HG02840 (cell line): ENCODE results near the gene IL1RAPL2.
"Not testable (repeated sequence)": the region's sequence is repeated elsewhere in the genome, so short reads cannot be mapped to it uniquely, and the experiment has no call there.

ENCODE experiments used
- ATAC-seq: cut with Tn5 transposase; IDR thresholded peaks from one replicate; pipeline ENCODE4 v1.9.1; 2021; ENCODE audit warnings: mild to moderate bottlenecking, moderate library complexity, moderate number of reproducible peaks; ENCODE audit not compliant: unreplicated experiment, low FRiP score

Gene IL1RAPL2

DNA sequence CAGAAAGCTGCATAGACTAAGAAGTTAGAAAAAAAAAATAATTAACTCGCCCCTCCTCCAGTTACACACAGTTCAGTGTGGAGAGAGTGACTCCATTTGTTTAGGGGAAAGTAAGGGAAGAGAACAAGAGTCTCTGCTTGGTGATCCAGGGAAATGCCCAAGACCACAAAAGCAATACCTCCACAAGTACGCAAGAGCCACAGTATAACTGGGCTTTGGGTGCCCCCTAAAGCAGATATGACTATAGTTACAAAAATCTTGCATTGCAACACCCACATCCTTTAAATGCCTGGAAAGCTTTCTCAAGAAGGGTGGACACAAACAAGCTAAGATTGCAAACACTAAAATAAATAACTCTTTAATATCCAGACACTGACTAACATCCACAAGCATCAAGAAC is 1092.1 kb downstream of the IL1RAPL2 start:
- ATAC-seq: no peak

DNA sequence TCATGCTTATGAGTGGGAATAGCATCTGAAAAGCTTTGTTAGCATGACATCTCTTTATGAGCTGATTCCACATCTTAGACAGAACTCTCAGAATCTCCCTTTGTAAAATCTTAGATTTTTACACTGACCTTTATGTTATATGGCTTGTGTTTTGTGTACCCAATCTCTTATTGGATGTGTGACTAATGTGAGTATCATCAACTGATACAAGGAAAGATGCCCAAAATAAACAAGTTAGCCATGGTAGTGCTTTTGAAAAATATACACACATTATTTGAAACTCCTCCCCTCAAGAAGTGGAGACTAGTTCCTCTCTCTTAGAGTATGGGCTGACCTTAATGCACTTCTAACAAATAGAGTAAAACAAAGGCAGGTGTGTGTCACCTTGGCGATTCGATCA is 1096.2 kb downstream of the IL1RAPL2 start:
- no peak for ATAC-seq

DNA sequence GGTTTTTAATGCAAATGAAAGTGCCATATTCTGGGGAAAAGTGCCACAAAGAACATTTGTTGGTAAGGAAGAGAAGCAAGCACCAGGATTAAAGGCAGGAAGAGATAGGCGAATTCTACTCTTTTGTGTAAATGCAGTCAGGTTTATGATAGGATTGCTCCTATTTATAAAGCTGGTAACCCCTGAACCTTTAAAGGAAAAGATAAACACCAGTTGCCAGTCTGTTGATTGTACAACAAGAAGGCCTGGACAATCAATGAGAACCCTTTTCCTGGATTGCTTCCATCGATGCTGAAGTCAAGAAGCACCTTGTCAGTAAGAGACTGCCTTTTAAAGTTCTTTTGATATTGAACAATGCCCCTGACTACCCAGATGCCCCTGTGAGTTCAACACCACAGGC is 1098.2 kb downstream of the IL1RAPL2 start:
- no peak for ATAC-seq

DNA sequence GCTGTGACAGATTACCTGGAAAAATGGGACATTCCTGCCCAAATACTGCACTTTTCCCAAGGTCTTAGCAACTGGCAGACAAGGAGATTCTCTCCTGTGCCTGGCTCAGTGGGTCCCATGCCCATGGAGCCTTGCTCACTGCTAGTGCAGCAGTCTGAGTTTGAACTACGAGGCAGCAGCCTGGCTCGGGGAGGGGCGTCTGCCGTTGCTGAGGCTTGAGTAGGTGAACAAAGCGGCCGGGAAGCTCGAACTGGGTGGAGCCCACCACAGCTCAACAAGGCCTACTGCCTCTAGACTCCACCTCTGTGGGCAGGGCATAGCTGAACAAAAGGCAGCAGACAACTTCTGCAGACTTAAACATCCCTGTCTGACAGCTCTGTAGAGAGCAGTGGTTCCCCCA is 1118.3 kb downstream of the IL1RAPL2 start:
- ATAC-seq: not testable (repeated sequence)

DNA sequence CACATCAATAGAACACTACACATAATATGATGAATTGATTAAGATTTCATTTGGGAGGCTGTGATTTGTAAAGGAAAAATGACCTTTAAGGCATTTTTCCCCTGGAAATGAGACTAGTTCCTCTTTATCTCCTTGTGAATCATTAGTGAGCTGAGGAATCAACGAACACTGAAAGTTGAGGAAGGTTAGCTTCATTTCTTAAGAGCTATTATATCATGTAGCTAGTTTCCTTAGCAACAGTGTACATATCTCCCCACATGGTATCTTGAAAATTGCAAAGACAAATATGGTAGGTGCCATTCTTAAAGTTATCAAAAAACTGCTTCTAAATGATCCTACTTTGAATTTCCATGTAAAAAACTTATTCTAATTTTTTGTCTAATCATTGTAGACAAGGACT is 1128.8 kb downstream of the IL1RAPL2 start:
- no peak for ATAC-seq

DNA sequence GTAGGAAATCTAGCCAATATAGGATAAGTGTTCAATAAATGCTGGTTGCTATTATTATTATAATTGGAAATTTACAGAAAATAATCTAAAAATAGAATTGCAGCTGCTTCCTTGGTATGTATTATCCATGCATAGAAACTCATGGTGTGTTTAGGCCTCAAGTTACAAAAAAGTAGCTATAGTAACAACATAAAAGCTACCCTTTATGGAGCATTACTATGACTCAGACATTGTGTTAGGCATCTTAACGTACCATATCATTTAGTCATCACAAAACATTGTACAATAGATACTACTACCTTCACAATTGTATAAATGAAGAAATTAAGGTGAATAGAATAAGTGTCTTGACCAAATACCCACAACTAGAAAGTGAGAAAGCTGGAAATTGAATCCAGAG is 1129.5 kb downstream of the IL1RAPL2 start:
- no peak for ATAC-seq

DNA sequence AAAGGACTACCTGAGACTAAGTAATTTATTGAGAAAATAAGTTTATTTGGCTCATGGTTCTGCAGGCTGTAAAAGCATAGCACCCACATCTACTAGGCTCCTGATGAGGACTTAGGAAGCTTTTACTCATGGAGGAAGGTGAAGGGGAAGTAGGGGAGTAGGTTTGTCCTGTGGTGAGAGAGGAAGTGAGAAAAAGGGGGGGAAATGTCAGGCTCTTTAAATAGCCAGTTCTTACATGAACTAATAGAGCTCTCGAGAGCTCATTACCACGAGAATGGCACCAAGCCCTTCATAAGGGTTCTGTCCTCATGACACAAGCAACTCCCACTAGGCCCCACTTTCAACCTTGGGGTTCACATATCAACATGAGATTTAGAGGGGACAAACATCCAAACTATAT is 1130.9 kb downstream of the IL1RAPL2 start:
- ATAC-seq: no peak

DNA sequence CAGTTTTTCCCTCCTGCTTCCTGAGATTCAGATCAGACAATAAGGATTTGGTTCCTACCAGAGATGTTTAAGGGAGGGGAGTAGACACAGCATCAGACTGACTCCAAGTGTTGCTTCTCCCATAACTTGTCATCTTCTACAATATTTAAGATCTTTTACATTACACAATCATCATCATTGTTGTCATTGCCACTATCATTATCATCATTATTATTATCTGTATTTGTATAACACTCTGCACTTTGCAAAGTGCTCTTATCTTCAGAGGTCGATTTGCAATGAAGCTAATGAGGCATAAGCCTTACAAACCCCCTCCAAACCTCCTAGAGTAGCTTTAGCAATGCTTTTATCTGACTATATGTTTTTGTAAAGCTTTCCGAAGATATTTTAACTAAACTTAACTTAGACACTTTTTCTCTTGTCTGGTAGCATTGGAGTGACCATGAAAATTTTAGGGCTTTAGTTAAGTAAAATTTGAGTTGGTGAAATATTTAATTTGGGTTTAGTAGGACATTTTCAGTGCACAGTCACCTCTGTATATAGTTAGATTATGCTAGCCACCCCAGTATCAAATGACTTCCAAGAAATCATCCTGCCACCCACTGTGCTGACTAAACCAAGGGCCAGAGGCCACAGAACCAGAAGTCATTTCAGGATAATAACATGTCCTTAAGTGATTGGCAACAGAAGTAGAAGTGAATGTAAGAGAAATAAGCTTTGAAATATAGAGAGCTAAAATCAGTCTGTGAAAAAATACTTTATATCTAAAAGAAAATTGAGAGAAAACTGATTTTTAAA is 1132.2 kb downstream of the IL1RAPL2 start:
- ATAC-seq: no peak

DNA sequence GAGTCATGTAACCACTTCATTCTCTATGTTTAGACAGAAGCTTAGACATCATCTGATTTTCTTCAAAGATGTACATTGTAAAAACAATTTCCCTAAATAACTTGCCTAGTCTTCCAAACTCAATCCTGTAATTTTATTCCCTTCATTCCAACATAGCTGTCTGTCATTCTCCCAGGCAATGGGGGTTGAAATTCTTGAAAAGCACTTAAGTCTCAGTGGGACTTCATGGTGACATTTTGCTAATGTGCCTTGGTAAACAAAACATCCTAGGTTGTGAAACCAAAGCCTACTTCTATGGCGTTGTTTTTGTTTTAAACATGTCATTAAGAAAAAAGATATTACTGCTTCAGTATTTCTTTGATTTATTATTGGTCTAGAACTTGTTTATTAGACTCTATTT is 1134.3 kb downstream of the IL1RAPL2 start:
- ATAC-seq: no peak

DNA sequence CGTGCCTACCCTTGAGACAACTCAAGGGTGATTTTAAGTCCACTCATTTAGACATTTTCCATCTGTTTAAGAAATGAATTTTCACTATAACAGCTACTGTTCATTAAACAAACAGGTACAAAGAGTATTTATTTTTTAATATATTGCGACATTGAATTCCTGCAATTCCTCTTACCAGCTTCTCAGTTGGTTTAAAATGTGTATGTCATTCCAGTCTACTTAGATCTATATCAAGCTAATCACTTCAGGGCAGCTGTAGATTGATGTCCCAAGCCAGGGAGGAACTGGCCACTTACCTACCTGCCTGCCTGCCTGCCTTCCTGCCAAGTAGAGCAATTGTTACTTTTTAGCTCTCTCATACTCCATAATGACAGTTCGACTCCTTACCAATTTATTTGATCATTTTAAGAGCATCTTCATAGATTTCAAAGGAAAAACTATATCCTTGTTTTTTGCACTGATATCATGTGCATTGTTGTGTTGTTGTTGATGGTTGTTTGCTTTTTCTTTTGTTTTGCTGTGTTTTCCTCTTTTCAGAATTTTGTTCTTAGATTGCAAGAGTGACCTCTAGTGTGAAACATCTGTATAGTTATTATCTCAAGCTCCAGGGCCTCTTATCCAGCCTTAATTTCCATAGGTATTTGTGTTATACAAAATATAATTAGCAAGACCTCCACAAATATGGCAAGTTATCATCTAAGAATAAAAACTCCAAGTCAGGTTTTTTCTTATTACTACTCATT is 1135.5 kb downstream of the IL1RAPL2 start:
- no peak for ATAC-seq

DNA sequence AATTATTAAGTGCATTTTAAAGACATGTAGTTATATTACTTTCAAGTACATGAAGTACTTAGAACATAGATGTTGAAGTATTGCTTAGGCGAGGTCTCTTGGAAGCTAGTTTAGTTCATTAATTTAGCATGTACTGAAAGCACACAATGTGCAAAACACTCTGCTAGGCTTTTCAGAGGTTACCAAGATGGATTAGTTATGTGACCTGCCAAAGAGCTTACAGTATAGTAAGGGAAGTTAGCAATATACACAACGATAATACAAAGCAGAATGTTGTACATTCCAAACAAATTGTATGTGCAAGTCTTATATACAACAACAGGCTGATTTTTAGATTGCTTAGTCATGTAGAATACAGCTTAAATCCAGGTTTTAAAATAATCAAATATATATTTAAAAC is 1137.9 kb downstream of the IL1RAPL2 start:
- no peak for ATAC-seq

DNA sequence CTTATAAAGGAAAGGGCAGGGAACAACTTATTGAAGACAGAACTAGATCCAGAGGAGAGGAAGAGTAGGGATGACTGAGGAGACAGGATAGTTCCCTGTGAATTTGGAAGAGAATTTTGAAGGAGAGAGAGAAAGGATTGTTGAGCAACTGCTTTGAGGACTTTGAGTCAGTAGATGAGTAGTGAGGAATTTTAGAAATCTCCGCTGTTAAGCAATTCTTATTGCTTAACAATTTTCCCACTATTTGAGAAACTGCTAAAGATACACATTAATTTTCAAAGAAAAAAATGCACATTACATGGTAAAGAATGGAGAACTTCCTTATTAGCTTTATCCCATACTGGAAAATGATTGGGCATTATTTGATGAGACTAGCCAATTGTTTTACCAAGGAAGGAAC is 1140.0 kb downstream of the IL1RAPL2 start:
- no peak for ATAC-seq

DNA sequence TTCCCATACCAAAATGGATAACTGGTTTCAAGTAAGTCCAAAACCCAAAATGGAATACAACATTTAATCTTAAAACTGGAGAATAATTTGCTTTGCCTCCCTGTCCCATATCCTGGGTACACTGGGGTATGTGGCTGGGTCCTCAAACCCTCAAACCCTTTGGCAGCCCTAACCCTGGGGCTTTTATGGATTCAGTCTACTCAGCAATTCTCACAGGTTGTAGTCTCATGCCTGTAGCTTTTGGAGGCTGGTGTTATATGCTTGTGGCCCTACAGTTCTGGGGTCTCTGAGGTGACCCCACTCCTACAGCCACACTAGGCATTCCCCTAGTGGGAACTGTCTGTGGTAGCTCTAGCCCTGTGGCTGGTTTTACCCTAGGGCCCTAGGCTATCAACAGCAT is 1145.8 kb downstream of the IL1RAPL2 start:
- no peak for ATAC-seq

DNA sequence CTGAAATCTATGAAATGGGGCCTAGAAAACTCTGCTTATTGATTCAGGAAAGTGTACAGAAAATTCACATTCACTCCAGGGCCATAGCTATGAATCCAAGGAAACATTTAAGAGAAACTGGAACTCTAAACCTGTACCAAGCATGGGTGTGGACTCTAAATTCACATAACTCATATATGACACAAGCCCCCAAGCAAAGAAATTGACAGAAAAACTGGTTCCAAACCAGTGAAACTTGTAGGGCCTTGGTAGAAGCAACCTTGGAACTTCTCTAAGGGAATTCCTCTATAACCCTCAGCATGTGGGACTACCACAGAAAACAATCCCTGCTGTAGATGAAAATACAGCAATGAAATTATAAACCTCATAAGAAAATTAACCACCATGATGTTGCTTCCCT is 1149.7 kb downstream of the IL1RAPL2 start:
- no peak for ATAC-seq

DNA sequence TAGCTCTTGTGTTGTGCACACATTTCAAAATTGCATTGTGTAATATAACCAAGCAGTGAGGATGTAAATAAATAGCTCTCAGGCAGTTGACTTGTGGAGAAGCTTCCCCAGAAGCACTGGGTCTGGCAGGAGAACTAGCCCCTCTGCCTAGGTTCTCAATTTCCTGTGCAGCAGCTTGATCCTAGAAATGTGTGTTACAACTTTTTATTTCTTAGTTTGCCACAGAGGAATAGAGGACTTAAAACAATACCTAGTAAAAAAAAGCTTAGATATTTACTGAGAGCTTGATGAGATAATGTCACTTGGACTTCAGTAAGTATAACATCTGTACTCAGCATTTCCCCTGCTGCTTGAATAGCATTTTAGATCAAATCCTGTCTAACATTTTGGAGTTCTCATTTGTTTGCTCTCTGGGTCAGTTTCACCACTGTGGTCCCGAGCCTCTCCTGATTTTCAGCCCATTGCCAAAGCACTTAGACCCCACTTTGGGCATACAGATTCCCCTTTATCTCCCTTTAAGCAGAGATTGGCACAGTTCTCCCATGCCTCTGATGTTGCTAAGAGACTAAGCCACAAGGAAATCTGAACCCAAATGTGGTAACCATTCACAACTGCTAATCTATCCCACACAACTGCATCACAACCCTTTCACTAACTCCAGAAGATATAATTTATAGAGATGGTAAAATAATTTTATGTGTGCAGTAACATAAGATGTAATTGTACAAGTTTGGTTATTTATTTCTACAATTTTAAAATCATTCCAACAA is 1158.2 kb downstream of the IL1RAPL2 start:
- ATAC-seq: no peak

DNA sequence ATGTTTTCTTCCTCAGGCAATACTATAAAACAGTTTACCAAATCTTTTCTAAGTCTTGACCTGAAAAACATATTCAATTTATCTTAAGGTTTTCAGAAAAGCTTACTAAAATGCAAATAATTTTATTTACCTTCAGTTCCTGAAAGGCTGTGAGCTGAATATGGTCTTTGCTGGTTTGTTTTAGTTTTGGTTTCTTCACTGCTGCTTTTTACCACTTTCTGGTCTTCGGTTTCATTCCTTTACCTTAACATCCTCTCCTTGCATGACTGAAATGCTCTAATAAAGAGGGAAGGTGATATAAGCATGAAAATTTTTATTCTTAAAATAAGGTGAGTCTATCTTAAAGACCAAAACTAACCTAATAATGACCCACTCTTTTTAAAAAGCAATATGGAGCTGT is 1159.2 kb downstream of the IL1RAPL2 start:
- peak; percentile 58 for ATAC-seq

DNA sequence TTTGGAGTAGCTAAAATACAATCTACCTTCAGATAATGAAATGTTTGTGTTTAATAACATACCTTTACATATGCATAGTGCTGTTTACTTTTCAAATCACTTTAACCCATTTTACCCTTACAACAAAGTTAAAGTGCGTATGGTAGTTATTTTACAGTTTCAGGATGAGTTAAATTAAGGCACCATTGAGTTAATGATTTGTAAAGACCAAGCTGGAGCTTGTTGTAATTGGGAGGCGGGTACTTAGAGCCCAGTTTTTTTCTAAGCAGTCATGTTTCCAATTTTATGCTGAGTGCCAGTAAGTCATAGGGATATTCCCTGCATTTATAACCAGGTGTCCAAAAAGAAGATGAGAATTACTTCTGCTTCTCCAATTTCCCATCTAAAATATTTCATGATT is 1172.2 kb downstream of the IL1RAPL2 start:
- no peak for ATAC-seq

DNA sequence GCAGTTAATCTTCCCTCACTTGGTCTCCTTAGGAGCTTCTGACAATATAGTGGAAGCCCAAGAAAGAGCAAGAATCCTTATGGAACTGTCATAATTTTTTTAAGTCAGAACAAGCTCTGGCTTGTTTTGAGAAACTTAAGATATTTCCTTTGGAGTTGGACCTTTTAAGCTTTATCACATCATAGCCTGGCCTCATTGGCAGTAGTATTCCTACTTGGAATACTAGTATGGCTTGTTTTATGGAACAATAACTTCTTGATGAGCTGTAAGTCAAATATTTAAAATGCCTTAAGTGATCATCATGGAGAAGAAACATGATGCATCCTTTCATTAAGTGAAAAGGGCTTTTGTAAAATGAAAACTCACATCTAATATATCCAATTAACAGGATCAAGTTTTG is 1178.3 kb downstream of the IL1RAPL2 start:
- no peak for ATAC-seq

DNA sequence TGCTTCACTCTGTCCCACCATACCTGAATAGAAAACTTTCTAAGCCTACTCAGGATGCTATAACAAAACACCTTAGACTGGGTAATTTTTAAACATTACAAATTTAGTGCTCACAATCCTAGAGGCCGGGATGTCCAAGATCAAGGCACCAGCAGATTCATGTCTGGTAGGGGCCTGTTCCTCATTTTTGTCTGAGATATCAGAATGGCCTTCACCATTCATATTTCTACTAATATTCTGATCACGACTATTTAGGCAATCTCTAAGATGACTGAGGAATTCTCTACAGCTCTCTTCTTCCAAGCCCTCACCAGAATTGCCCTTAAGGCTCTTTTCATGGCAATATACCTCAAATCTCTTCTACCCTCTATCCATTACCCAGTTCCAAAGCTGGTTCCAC is 1178.9 kb downstream of the IL1RAPL2 start:
- no peak for ATAC-seq

DNA sequence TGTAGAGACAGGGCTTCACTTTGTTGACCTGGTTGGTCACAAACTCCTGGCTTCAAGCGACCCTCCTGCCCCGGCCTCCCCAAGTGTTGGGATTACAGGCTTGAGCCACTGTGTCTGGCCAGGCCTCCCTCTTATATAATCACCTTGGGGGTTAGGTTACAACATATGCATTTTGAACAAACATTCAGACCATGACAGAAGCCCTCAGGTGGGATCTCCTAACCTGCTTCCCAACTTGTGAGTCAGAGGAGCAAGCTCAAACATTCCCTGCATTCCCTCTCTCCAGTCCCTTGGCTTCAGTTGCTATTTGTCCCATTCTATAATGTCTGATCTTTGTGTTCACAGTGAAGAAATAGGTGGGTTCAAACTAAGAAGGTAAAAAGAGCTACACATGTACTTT is 1179.9 kb downstream of the IL1RAPL2 start:
- ATAC-seq: no peak

DNA sequence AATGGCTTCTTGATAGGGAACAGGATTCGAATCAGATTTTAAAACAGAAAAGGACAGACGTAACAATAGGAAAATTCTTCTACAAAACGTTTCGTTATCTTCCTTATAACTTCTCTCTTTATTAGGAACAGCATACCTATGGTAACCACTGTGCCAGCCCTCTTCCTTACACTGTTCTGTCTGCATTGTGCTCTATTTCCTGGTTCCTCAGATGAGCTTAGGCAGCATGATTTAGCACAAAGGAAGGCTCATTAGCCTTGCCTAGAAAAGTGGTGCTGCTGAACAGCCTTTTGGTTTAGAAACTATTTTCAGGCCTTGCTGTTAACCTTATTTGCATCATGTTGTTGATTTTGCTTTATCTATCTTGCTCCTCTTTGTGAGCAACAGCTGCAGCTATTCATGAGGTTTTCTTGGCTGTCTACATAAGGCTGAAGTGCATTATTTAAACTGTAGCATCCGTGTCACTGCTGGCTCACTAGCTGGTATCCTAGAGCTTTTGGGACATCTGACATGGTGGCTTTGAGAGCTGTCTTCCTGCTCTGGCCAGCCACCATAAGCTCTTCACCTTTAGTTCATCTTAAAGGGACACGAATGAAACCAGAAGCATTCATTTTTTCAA is 1186.4 kb downstream of the IL1RAPL2 start:
- no peak for ATAC-seq
